Activated naive CD8-positive, alpha-beta T cell treated with anti-CD3 and anti-CD28 coated beads, Interleukin-2, amount 10 ng/mL, durations not matched to agents 7 days and 5 days (primary cell): ENCODE results near the gene PHLDB1. TPM values are rescaled to one million over a fixed set of nuclear protein-coding genes. Genes with fewer than 3 reads are reported as not detected.
A peak's percentile ranks its signal among the peaks of the same experiment; 100 is the strongest.
"Not testable (repeated sequence)": the region's sequence is repeated elsewhere in the genome, so short reads cannot be mapped to it uniquely, and the experiment has no call there.

Source experiments
- ATAC-seq: fragments of 150-1000 bp; cut with Tn5 transposase; one replicate; pipeline ENCODE4 v1.10.0; 2021; ENCODE audit warnings: low read depth, moderate library complexity
- POLR2A ChIA-PET: fragments of 350-600 bp; sonication (Branson Sonifier 250); formaldehyde crosslinking; loops from one replicate; lab custom pipeline; 2021; ENCODE audit warnings: antibody characterized with exemption; lab: Charles Lee
- DNase-seq: peaks from one replicate; pipeline ENCODE4 v3.0.0; 2021
- H3K27ac Mint-ChIP-seq: one replicate; pipeline ENCODE4 v1.8.0; 2022; ENCODE audit warnings: mild to moderate bottlenecking, mixed read lengths
- H3K27me3 Mint-ChIP-seq: one replicate; pipeline ENCODE4 v1.8.0; 2022; ENCODE audit warnings: mild to moderate bottlenecking, moderate library complexity, mixed read lengths
- H3K36me3 Mint-ChIP-seq: one replicate; pipeline ENCODE4 v1.8.0; 2021; ENCODE audit warnings: mild to moderate bottlenecking, mixed read lengths
- H3K4me1 Mint-ChIP-seq: one replicate; pipeline ENCODE4 v1.8.0; 2021; ENCODE audit warnings: mixed read lengths
- H3K4me3 Mint-ChIP-seq: one replicate; pipeline ENCODE4 v1.8.0; 2022; ENCODE audit warnings: mild to moderate bottlenecking, moderate library complexity, mixed read lengths
- H3K9me3 Mint-ChIP-seq: one replicate; pipeline ENCODE4 v1.8.0; 2021; ENCODE audit warnings: mixed read lengths
- total RNA-seq, 2 experiments: library from RNA; stranded (reverse); gene quantifications; one replicate each; pipeline ENCODE4 v1.2.3, GENCODE V29; 2021

Gene PHLDB1
- total RNA-seq, 2 experiments from 2014 or later: 2.7 to 3.3 TPM

DNA sequence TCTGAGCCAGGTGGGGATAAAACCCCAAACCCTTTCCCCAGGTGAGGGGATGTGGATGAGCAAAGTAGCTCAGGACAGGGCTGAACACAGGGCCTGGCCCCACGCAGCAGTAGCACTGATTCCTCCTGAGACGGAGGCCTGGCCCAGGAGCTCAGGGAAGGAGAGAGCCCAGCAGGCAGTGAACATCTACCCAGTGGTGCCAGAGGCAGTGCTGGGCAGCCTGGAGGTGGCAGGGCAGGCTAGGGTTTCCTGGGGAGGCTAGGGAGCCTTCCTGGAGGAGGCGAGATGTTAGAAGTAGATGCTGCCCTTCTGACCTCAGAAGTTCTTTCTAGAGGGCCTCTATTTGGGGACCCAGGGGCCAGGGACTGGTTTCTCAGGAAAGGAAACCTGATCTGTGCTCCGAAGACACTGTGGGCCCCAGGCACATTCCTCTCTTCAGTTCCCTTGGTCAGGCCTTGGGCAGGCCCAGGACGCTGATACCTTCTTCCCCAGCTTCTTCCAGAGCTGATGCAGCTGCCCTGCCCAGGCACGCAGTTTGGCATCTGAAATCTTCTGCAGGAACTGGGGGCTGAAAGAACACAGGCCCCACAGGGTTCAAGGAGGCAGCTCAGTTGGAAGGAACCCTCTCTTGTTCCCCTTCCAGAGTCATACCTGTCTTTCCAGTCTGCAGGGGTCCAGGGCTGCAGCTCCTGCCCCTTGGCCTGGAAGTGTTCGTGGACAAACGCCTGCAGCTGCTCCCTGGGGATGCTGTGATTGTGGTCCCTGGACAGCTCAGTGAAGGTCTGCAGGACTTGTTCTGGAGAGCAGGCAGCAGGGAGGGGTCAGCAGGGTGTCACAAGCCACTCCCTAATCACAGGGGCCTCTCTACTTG is 55.2 kb downstream of the PHLDB1 start:
- Mint-ChIP-seq H3K9me3 (no peaks in the 10 kb centered on the region), H3K4me3 (no peak overlapping the region), H3K4me1 (peaks cover 3% of the 10 kb centered on the region), H3K36me3 (no peaks in the 10 kb centered on the region), H3K27me3 (no peaks in the 10 kb centered on the region), H3K27ac (no peak overlapping the region)
- no peak for ATAC-seq
- POLR2A ChIA-PET: no interaction called here
- no peak for DNase-seq

DNA sequence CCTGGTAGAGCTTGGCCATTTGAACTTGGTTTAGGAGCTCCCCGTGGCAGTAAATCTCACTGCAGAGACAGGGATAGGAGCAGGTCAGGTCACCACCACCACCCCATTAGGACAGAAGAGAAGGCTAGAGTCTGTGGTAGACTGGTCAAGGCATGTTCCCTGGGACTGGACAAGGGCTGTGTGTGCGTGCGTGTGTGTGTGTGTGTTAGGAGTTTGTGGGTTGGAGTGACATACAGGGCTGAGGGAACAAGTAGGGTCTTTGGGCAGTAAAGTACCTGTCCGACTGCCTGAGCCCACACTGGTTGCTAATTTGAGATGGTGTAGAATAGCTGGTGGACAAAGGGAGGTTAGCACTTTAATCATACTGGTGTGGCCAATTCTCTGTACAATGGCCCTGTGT is 56.0 kb downstream of the PHLDB1 start:
- H3K4me3 Mint-ChIP-seq: no peak overlapping the region
- no peaks in the 10 kb centered on the region for H3K27me3 Mint-ChIP-seq
- no peaks in the 10 kb centered on the region for H3K36me3 Mint-ChIP-seq
- DNase-seq: no peak
- no peak overlapping the region for H3K27ac Mint-ChIP-seq
- POLR2A ChIA-PET: interaction anchor here (0.6 kb wide), 1 partner anchor 33 kb away, joined by 3 read pairs; no protein-coding TSS in a partner anchor
- H3K4me1 Mint-ChIP-seq: peaks cover 3% of the 10 kb centered on the region
- no peak for ATAC-seq
- no peaks in the 10 kb centered on the region for H3K9me3 Mint-ChIP-seq

DNA sequence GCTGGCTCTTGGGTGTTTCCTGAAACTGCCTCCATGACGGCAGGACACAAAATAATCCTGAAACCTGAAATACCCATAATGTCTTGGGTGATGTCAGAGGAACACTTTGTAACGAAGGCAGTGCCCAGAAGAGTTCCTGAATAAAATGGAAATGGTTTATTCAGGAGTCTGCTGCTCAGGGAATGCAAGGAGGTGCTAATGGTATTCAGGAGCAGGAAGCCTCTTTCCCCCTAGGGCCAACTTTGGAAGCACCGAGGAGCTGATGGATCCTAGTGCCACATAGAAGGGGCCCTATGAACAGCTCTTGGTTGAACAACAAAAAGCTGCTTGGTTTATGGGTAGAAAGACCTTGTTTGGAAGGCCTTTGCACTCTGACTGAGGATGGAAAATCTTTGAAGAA is 56.5 kb downstream of the PHLDB1 start:
- ATAC-seq: no peak

DNA sequence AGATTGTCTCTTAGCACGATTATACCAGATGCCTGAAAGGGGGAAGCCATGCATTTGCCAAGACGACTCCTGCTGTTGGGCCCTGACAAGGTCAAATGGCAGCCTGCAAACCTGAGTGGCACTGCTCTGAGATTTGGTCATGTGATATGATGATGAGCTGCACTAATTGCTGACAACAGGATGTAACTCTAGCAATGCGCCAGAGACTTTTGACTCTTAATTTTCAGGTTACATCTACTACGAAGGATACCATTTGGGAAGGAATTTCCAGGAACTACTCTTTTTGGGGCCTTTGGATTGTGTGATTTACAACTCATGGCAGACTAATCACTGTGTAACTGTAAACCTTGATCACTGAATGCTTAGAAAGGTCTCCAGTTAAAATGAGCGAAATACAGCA is 59.0 kb downstream of the PHLDB1 start:
- Mint-ChIP-seq H3K36me3 (no peaks in the 10 kb centered on the region), H3K4me1 (no peaks in the 10 kb centered on the region), H3K27me3 (peaks cover 15% of the 10 kb centered on the region), H3K4me3 (no peak overlapping the region), H3K27ac (no peak overlapping the region), H3K9me3 (peaks cover 1% of the 10 kb centered on the region)
- ATAC-seq (no peak), DNase-seq (no peak)
- POLR2A ChIA-PET: no interaction called here

More for the DNA sequence above, 56.5 kb downstream of the PHLDB1 start:
- DNase-seq: no peak
- Mint-ChIP-seq H3K36me3 (no peaks in the 10 kb centered on the region), H3K4me3 (no peak overlapping the region), H3K4me1 (peaks cover 3% of the 10 kb centered on the region), H3K27ac (no peak overlapping the region), H3K9me3 (no peaks in the 10 kb centered on the region), H3K27me3 (no peaks in the 10 kb centered on the region)
- POLR2A ChIA-PET: interaction anchor here (0.6 kb wide), 1 partner anchor 34 kb away, joined by 3 read pairs; no protein-coding TSS in a partner anchor

DNA sequence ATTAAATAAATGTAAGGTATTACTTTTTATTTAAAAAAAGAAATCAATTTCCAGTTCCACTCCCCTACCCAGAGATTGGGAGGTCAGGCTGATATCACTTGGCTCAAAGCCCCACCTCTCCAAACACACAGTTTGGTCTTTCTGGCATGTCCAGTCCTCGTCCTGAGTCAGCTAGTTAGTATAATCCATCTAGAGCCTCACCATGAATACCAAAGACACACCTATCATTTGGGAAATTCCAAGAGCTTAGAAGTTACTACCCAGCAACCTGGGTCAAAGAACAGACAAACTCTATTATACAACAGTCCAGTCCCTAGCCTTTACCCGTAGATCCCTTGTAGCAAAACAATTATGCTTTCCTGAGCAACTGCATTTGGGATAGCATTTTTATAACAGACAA is 62.6 kb downstream of the PHLDB1 start:
- Mint-ChIP-seq H3K9me3 (peaks cover 4% of the 10 kb centered on the region), H3K27ac (no peak overlapping the region), H3K4me1 (no peaks in the 10 kb centered on the region), H3K27me3 (peaks cover 24% of the 10 kb centered on the region), H3K4me3 (no peak overlapping the region), H3K36me3 (no peaks in the 10 kb centered on the region)
- ATAC-seq (no peak), DNase-seq (no peak)
- POLR2A ChIA-PET: no interaction called here

DNA sequence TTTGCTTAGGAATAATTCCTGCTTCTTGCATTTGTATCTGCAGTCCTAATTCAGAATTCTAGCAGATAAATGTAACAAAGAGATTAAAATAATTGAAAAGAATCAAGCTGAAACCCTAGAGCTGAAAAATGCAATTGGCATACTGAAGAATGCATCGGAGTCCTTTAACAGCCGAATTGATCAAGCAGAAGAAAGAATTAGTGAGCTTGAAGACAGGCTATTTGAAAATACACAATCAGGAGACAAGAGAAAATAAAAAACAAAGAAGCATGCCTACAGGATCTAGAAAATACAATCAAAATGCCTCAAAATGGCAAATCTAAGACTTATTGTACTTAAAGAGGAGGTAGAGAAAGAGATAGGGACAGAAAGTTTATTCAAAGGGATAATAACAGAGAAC is 63.8 kb downstream of the PHLDB1 start:
- H3K4me1 Mint-ChIP-seq: no peaks in the 10 kb centered on the region
- ATAC-seq (no peak), DNase-seq (no peak)
- no peak overlapping the region for H3K27ac Mint-ChIP-seq
- POLR2A ChIA-PET: no interaction called here
- no peak overlapping the region for H3K4me3 Mint-ChIP-seq
- peaks cover 24% of the 10 kb centered on the region for H3K27me3 Mint-ChIP-seq
- no peaks in the 10 kb centered on the region for H3K36me3 Mint-ChIP-seq
- H3K9me3 Mint-ChIP-seq: peaks cover 4% of the 10 kb centered on the region

DNA sequence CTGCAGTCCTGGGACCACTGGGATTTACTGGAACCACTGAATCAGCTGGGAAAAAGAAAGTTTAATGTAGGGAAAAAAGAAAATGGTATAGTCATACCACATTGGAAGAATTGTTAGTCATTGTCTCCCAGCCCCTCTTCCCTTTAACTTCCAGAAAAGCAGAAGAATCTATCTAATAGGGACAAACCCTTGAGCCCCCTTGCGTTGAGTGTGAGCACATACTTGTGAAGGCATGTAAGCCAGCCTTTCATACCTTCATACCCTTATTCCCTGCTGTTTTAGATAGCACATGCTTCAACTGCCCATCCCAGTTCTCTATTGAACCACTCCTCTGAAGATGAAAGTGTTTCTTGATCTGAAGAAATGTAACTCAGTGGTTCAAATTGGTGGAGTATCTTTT is 65.4 kb downstream of the PHLDB1 start:
- H3K4me1 Mint-ChIP-seq: no peaks in the 10 kb centered on the region
- POLR2A ChIA-PET: no interaction called here
- H3K27me3 Mint-ChIP-seq: peaks cover 24% of the 10 kb centered on the region
- H3K36me3 Mint-ChIP-seq: no peaks in the 10 kb centered on the region
- no peak overlapping the region for H3K4me3 Mint-ChIP-seq
- DNase-seq (no peak), ATAC-seq (no peak)
- no peak overlapping the region for H3K27ac Mint-ChIP-seq
- peaks cover 4% of the 10 kb centered on the region for H3K9me3 Mint-ChIP-seq

DNA sequence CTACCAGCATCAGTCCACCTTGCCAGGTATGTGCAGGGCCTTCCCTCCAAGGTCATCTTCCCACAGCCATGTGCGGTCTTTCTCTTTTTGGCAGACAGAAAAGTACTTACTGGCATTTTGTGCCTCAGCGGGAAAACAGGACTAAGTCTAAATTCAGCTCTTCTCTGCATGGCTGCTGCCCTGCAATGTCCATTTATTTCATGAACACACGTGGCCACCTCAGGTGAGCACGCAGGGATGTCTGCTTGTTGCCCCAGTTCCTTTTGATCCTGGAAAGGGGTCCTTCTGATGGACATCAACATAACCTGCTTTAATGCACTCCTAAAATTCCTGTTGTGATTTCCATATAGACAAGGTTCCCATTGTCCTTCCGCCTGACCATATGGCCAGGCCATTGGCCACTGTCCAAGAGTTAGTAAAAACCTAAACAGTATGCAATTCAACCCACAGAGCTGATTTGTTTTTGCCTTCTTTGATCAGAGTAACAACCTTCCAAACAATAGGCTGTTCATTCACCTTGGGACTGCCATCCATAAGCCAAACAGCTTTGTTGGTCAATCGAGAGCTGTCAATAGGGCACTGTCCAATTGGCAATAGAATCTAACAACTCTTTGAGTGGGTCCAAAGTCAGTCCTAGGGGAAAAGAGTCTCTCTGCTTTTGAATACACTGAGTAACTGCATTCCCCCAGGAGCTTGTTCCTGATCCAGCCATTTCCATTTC is 66.1 kb downstream of the PHLDB1 start:
- Mint-ChIP-seq H3K4me1 (no peaks in the 10 kb centered on the region), H3K9me3 (peaks cover 4% of the 10 kb centered on the region), H3K4me3 (no peak overlapping the region), H3K27me3 (peaks cover 24% of the 10 kb centered on the region), H3K27ac (no peak overlapping the region), H3K36me3 (no peaks in the 10 kb centered on the region)
- no peak for DNase-seq
- POLR2A ChIA-PET: no interaction called here
- no peak for ATAC-seq

DNA sequence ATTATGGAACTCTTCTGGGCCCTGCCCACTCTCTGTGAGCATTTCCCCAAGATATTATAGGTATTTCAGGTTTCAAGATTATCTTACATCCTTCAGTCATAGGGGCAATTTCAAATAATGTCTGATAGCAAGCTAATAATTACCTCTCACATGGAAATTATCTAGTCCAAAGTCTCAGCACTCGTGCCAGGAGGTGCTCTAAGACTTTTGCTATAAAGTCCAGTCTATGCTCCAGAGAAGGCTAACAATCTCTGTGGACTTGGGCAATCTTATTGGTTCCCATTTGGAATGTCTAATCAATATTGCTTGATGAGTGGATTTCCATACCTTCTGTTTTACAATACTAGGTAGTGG is 66.6 kb downstream of the PHLDB1 start:
- H3K36me3 Mint-ChIP-seq: no peaks in the 10 kb centered on the region
- POLR2A ChIA-PET: no interaction called here
- H3K27me3 Mint-ChIP-seq: peaks cover 24% of the 10 kb centered on the region
- DNase-seq (no peak), ATAC-seq (no peak)
- peaks cover 4% of the 10 kb centered on the region for H3K9me3 Mint-ChIP-seq
- H3K4me1 Mint-ChIP-seq: no peaks in the 10 kb centered on the region
- no peak overlapping the region for H3K4me3 Mint-ChIP-seq
- no peak overlapping the region for H3K27ac Mint-ChIP-seq

DNA sequence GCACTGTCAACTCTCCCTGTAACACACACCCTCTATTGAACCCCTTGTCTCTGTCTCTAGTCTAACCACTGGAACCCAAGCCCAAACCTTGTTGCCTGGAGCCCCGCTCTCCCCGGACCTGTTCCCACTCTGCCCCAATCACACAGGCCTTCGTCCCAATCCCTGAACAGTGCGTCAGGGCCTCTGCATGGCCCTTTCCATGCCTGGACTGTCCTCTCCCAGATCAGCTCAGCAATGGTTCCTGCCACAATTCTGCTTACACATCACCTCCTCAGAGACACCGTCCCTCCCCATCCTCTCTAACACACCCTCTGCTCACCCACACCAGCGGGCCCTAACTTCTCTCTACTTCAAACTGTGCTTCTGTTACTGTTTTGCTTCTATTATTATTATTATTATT is 70.6 kb downstream of the PHLDB1 start:
- Mint-ChIP-seq H3K9me3 (no peaks in the 10 kb centered on the region), H3K4me1 (no peaks in the 10 kb centered on the region), H3K27me3 (peaks cover 17% of the 10 kb centered on the region), H3K36me3 (no peaks in the 10 kb centered on the region), H3K27ac (no peak overlapping the region), H3K4me3 (no peak overlapping the region)
- POLR2A ChIA-PET: no interaction called here
- no peak for ATAC-seq
- DNase-seq: peak; percentile 15

DNA sequence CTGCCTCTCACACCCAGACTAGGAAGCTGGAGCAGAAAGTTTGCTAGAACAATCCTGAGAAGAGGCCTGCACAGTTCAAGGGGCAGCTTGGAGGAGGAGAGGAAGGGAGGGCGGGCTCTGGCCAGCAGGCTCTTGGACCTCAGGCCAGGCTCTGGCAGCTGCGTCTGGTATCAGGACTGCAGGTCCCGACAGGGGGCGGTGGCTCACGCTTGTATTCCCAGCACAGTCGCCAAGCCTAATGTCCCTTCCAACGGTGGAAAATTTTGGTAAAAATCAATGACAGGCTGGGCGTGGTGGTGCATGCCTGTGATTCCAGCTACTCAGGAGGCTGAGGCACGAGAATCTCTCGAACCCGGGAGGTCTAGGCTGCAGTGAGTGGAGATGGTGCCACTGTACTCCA is 71.5 kb downstream of the PHLDB1 start:
- ATAC-seq, H3K4me3 Mint-ChIP-seq, H3K36me3 Mint-ChIP-seq, POLR2A ChIA-PET, H3K27ac Mint-ChIP-seq, H3K9me3 Mint-ChIP-seq, H3K4me1 Mint-ChIP-seq: not testable (repeated sequence)
- DNase-seq: peak; percentile 10
- H3K27me3 Mint-ChIP-seq: peaks cover 24% of the 10 kb centered on the region

DNA sequence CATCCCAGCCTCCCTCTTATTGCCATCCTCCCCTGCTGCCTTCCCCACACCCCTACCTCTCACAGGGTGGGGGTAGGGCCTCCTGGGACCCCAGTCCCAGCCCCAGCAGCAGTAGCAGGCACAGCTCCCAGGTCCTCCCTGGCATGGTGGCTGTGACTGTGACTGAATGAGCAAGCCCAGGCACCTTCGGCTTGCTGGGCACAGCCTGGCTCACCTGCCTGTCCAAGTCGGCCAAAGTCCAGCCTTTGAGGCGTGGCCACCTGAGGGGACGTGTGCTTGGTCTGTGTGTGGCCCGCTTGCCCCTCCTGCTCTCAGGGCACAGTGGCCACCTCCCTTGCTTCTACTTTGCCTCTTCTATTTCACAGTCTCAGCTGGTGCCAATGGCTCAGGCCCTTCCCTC is 72.1 kb downstream of the PHLDB1 start, which contains the start of gene TREH:
Gene TREH, minus strand, starts transcription at position 168 of the 400 bp plus-strand sequence. Its CDS starts 23 bp downstream, at position 145.
- H3K4me1 Mint-ChIP-seq: no peaks in the 10 kb centered on the region
- POLR2A ChIA-PET: no interaction called here

DNA sequence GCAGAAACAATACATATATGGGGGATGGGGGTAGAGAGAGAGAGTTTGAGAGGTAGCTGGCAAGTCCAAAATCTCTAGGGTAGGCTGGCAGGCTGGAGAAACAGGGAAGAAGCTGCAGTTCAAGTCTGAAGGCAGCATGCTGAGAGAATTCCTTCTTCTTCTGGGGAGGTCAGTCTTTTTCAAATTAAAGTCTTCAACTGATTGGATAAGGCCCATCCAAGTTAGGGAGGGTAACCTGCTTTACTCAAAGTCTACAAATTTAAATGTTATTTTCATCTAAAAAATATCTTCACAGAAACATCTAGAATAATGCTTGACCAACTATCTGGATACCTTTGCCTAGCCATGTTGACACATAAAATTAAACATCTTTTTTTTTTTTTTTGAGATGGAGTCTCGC is 75.0 kb downstream of the PHLDB1 start:
- no peak for ATAC-seq
- H3K4me3 Mint-ChIP-seq: no peak overlapping the region
- H3K36me3 Mint-ChIP-seq: no peaks in the 10 kb centered on the region
- DNase-seq: no peak
- H3K27ac Mint-ChIP-seq: no peak overlapping the region
- no peaks in the 10 kb centered on the region for H3K9me3 Mint-ChIP-seq
- POLR2A ChIA-PET: no interaction called here
- H3K27me3 Mint-ChIP-seq: peaks cover 43% of the 10 kb centered on the region
- no peaks in the 10 kb centered on the region for H3K4me1 Mint-ChIP-seq

More for the DNA sequence above, 72.1 kb downstream of the PHLDB1 start, which contains the start of gene TREH:
- DNase-seq (peak; percentile 10), ATAC-seq (no peak)
- Mint-ChIP-seq H3K27me3 (peaks cover 29% of the 10 kb centered on the region), H3K36me3 (no peaks in the 10 kb centered on the region), H3K4me3 (no peak within 1 kb of the TSS), H3K27ac (no peak within 1 kb of the TSS), H3K9me3 (no peaks in the 10 kb centered on the region)

DNA sequence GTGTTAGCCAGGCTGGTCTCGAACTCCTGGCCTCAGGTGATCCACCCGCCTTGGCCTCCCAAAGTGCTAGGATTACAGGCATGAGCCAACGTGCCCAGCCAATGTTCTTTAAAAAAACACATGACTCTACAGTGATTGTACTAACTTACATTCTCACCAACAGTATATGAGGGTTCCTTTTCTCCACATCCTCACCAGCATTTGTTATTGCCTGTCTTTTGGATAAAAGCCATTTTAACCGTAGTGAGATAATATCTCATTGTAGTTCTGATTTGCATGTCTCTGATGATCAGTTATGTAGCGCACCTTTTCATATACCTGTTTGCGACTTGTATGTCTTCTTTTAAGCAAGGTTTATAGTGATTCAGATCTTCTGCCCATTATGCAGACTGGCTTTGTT is 75.5 kb downstream of the PHLDB1 start:
- peak; percentile 4 for DNase-seq
- H3K9me3 Mint-ChIP-seq, H3K4me3 Mint-ChIP-seq, ATAC-seq, H3K4me1 Mint-ChIP-seq, H3K27ac Mint-ChIP-seq, H3K36me3 Mint-ChIP-seq, POLR2A ChIA-PET: not testable (repeated sequence)
- peaks cover 43% of the 10 kb centered on the region for H3K27me3 Mint-ChIP-seq
